Ishikawa (cell line): ENCODE data around the gene ACTR3.

ENCODE experiments used
- CEBPB ChIP-seq: IDR thresholded peaks from 2 replicates; pipeline ENCODE4 v1.6.1; 2012
- CREB1 ChIP-seq: IDR thresholded peaks from 2 replicates; pipeline ENCODE4 v1.6.1; 2012; ENCODE audit warnings: low read depth
- EGR1 ChIP-seq: IDR thresholded peaks from 2 replicates; pipeline ENCODE4 v1.6.1; 2012
- RAD21 ChIP-seq: IDR thresholded peaks from 2 replicates; pipeline ENCODE4 v1.6.1; 2012; ENCODE audit warnings: low read depth
- REST ChIP-seq: IDR thresholded peaks from 2 replicates; pipeline ENCODE4 v1.6.1; 2012; ENCODE audit warnings: low read depth, mild to moderate bottlenecking
- TEAD4 ChIP-seq: IDR thresholded peaks from 2 replicates; pipeline ENCODE4 v1.6.1; 2012
- YY1 ChIP-seq: IDR thresholded peaks from 2 replicates; pipeline ENCODE4 v1.6.1; 2012; ENCODE audit warnings: low read depth

GRCh38 chr2:113966832-113967231 is 76.9 kb downstream of the ACTR3 start:
- no peak for TF ChIP-seq CEBPB
- no peak for TF ChIP-seq CREB1
- no peak for TF ChIP-seq RAD21
- TF ChIP-seq EGR1, result no peak
- no peak for TF ChIP-seq REST
- TF ChIP-seq YY1, result no peak
- TF ChIP-seq TEAD4, result no peak
